ENCODE results near the gene GTF2IRD1.

DNA sequence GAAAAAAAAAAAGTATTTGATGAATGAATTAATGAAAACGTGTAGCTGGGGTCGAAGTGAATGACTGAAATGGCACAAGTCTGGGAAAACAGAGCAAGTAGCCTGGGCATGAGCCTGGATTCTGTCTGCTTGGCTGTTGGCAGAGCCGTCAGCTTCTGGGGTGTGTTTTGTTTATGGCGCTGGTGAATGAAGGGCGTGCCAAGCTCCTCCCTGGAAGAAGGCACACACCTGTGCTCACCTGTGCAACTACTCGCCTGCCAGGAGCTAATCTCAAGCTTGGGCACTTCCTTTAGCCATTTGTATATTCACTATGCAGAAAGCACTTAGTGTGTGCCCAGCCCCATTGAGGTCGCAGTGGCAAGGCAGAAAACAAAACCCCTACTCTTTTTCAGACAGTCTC is 74.1 kb downstream of the GTF2IRD1 start:
- TF ChIP-seq, protein P1, sequence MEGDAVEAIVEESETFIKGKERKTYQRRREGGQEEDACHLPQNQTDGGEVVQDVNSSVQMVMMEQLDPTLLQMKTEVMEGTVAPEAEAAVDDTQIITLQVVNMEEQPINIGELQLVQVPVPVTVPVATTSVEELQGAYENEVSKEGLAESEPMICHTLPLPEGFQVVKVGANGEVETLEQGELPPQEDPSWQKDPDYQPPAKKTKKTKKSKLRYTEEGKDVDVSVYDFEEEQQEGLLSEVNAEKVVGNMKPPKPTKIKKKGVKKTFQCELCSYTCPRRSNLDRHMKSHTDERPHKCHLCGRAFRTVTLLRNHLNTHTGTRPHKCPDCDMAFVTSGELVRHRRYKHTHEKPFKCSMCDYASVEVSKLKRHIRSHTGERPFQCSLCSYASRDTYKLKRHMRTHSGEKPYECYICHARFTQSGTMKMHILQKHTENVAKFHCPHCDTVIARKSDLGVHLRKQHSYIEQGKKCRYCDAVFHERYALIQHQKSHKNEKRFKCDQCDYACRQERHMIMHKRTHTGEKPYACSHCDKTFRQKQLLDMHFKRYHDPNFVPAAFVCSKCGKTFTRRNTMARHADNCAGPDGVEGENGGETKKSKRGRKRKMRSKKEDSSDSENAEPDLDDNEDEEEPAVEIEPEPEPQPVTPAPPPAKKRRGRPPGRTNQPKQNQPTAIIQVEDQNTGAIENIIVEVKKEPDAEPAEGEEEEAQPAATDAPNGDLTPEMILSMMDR (IDR thresholded peaks at IDR 0.05) = no peak
- TF ChIP-seq POLR2A (IDR thresholded peaks at IDR 0.05) = no peak
